Measurements from ENCODE around the gene SLC26A9. TPM values are rescaled to one million over a fixed set of nuclear protein-coding genes. Genes with fewer than 3 reads are reported as not detected.

Gene SLC26A9
- total RNA-seq, 1 donor: not detected

GRCh38 chr1:205942631-205943159 lies 561 bp downstream of the SLC26A9 start:
- no peak overlapping the region for H3K4me3 ChIP-seq (ENCODE audit: insufficient read depth, low read length)
- H3K4me1 ChIP-seq (ENCODE audit: insufficient read depth, low read length): no peaks in the 10 kb centered on the region
- no peaks in the 10 kb centered on the region for H3K79me2 ChIP-seq (ENCODE audit: insufficient read depth, low read length)
- no peak overlapping the region for H2AFZ ChIP-seq (ENCODE audit: low read length)
- H3K27me3 ChIP-seq (ENCODE audit: insufficient read depth, low read length): peaks cover 50% of the 10 kb centered on the region
- no peak for TF ChIP-seq CTCF (IDR thresholded peaks at IDR 0.05; ENCODE audit: extremely low read depth, low read depth, low read length)
- H3K27ac ChIP-seq (ENCODE audit: low read depth, low read length): no peak overlapping the region
- H3K36me3 ChIP-seq (ENCODE audit: insufficient read depth, low read length): no peaks in the 10 kb centered on the region
- H3K9me3 ChIP-seq (ENCODE audit: low read depth, low read length): no peaks in the 10 kb centered on the region
- H4K20me1 ChIP-seq (ENCODE audit: insufficient read depth, low read length): no peaks in the 10 kb centered on the region
- H3K4me2 ChIP-seq (ENCODE audit: insufficient read depth, low read length): no peak overlapping the region
- DNase-seq (ENCODE audit: insufficient read length, low spot score, missing footprints): peak; percentile 50

GRCh38 chr1:205940710-205941109 lies 2.5 kb downstream of the SLC26A9 start:
- no peaks in the 10 kb centered on the region for H3K9me3 ChIP-seq (ENCODE audit: low read depth, low read length)
- no peak for TF ChIP-seq CTCF (IDR thresholded peaks at IDR 0.05; ENCODE audit: extremely low read depth, low read depth, low read length)
- H3K27ac ChIP-seq (ENCODE audit: low read depth, low read length): no peak overlapping the region
- peaks cover 13% of the 10 kb centered on the region for H3K4me1 ChIP-seq (ENCODE audit: insufficient read depth, low read length)
- H3K4me3 ChIP-seq (ENCODE audit: insufficient read depth, low read length): no peak overlapping the region
- H3K27me3 ChIP-seq (ENCODE audit: insufficient read depth, low read length): peaks cover 40% of the 10 kb centered on the region
- no peaks in the 10 kb centered on the region for H3K36me3 ChIP-seq (ENCODE audit: insufficient read depth, low read length)
- DNase-seq (ENCODE audit: insufficient read length, low spot score, missing footprints): no peak
- no peak overlapping the region for H3K4me2 ChIP-seq (ENCODE audit: insufficient read depth, low read length)
- no peaks in the 10 kb centered on the region for H3K79me2 ChIP-seq (ENCODE audit: insufficient read depth, low read length)
- H4K20me1 ChIP-seq (ENCODE audit: insufficient read depth, low read length): no peaks in the 10 kb centered on the region
- no peak overlapping the region for H2AFZ ChIP-seq (ENCODE audit: low read length)

- H3K27ac ChIP-seq (ENCODE audit: low read depth, low read length): no peak overlapping the region
- peak; percentile 79 for DNase-seq (ENCODE audit: insufficient read length, low spot score, missing footprints)
- peak; percentile 5 for TF ChIP-seq CTCF (IDR thresholded peaks at IDR 0.05; ENCODE audit: extremely low read depth, low read depth, low read length)
- no peak overlapping the region for H2AFZ ChIP-seq (ENCODE audit: low read length)
- H3K9me3 ChIP-seq (ENCODE audit: low read depth, low read length): no peaks in the 10 kb centered on the region
- peaks cover 31% of the 10 kb centered on the region for H3K27me3 ChIP-seq (ENCODE audit: insufficient read depth, low read length)
- no peaks in the 10 kb centered on the region for H3K36me3 ChIP-seq (ENCODE audit: insufficient read depth, low read length)
- no peaks in the 10 kb centered on the region for H4K20me1 ChIP-seq (ENCODE audit: insufficient read depth, low read length)
- H3K4me1 ChIP-seq (ENCODE audit: insufficient read depth, low read length): peaks cover 13% of the 10 kb centered on the region
- no peak overlapping the region for H3K4me2 ChIP-seq (ENCODE audit: insufficient read depth, low read length)
- H3K4me3 ChIP-seq (ENCODE audit: insufficient read depth, low read length): no peak overlapping the region
- no peaks in the 10 kb centered on the region for H3K79me2 ChIP-seq (ENCODE audit: insufficient read depth, low read length)
Measured at GRCh38 chr1:205939690-205940330, 3.4 kb downstream of the SLC26A9 start.

GRCh38 chr1:205938682-205939081 lies 4.6 kb downstream of the SLC26A9 start:
- no peak for TF ChIP-seq CTCF (IDR thresholded peaks at IDR 0.05; ENCODE audit: extremely low read depth, low read depth, low read length)
- DNase-seq (ENCODE audit: insufficient read length, low spot score, missing footprints): peak; percentile 80

More at GRCh38 chr1:205938682-205939081, 4.6 kb downstream of the SLC26A9 start:
- Histone ChIP-seq H3K4me2 (ENCODE audit: insufficient read depth, low read length) (no peak overlapping the region), H3K36me3 (ENCODE audit: insufficient read depth, low read length) (no peaks in the 10 kb centered on the region), H3K79me2 (ENCODE audit: insufficient read depth, low read length) (no peaks in the 10 kb centered on the region), H3K27ac (ENCODE audit: low read depth, low read length) (no peak overlapping the region), H3K9me3 (ENCODE audit: low read depth, low read length) (no peaks in the 10 kb centered on the region), H3K4me1 (ENCODE audit: insufficient read depth, low read length) (peaks cover 24% of the 10 kb centered on the region), H3K4me3 (ENCODE audit: insufficient read depth, low read length) (no peak overlapping the region), H2AFZ (ENCODE audit: low read length) (no peak overlapping the region), H4K20me1 (ENCODE audit: insufficient read depth, low read length) (no peaks in the 10 kb centered on the region), H3K27me3 (ENCODE audit: insufficient read depth, low read length) (peaks cover 22% of the 10 kb centered on the region)

Data from osteoblast (primary cell).